Measurements from ENCODE around the gene CSTF1.

DNA sequence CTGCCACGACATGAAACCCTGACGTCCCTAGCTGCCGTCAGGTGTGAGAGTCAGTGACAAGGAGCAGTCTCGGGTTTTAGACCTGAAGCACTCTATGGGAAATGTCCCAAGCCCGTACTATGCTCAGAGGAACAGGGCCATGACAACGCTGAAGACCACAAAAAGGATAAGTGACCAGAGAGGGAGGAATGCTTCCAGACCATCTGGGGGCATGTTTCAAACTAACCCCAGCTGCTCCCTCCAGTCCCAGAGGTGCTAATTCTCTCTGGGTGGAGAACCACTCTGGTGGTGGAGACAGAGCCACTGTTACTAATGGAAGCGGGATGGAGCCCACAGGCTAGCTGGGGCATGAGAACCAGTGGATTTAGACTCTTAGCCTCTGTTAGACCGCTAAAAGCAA lies 9.1 kb upstream of the CSTF1 start:
- TF ChIP-seq, protein P1, sequence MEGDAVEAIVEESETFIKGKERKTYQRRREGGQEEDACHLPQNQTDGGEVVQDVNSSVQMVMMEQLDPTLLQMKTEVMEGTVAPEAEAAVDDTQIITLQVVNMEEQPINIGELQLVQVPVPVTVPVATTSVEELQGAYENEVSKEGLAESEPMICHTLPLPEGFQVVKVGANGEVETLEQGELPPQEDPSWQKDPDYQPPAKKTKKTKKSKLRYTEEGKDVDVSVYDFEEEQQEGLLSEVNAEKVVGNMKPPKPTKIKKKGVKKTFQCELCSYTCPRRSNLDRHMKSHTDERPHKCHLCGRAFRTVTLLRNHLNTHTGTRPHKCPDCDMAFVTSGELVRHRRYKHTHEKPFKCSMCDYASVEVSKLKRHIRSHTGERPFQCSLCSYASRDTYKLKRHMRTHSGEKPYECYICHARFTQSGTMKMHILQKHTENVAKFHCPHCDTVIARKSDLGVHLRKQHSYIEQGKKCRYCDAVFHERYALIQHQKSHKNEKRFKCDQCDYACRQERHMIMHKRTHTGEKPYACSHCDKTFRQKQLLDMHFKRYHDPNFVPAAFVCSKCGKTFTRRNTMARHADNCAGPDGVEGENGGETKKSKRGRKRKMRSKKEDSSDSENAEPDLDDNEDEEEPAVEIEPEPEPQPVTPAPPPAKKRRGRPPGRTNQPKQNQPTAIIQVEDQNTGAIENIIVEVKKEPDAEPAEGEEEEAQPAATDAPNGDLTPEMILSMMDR (conservative IDR thresholded peaks at IDR 0.05 in 1 of 2, IDR thresholded peaks at IDR 0.05 in 1 of 2; ENCODE audit: low read depth in 1 of 2, low read length in 2 of 2) = no peak
- no peak for TF ChIP-seq EZH2 (IDR thresholded peaks at IDR 0.05; ENCODE audit: low read length, missing control alignments)
